Fibroblast of lung (primary cell): ENCODE results near the gene WASL. TPM values are rescaled to one million over a fixed set of nuclear protein-coding genes. Genes with fewer than 3 reads are reported as not detected.
"Not testable (repeated sequence)": the region's sequence is repeated elsewhere in the genome, so short reads cannot be mapped to it uniquely, and the experiment has no call there.

Experiments used
- DNase-seq, 2 donors: peaks; one replicate each; pipeline versions ENCODE4 v3.0.0 to v3.0.0-alpha.2; 2010; ENCODE audit warnings: low read depth in 2 of 2
- H2AFZ ChIP-seq: 2 replicates; pipeline ENCODE4 v1.5.1; 2012; ENCODE audit warnings: low read length, control low read depth, inconsistent platforms
- H3K27ac ChIP-seq: 2 replicates; pipeline ENCODE4 v1.5.1; 2011; ENCODE audit warnings: low read length, control low read depth; ENCODE audit not compliant: insufficient read depth
- H3K27me3 ChIP-seq: 2 replicates; pipeline ENCODE4 v1.5.1; 2011; ENCODE audit warnings: mild to moderate bottlenecking, low read length; ENCODE audit not compliant: control insufficient read depth, insufficient read depth
- H3K36me3 ChIP-seq: 2 replicates; pipeline ENCODE4 v1.5.1; 2011; ENCODE audit warnings: low read length; ENCODE audit not compliant: control insufficient read depth, insufficient read depth
- H3K4me1 ChIP-seq: 2 replicates; pipeline ENCODE4 v1.5.1; 2011; ENCODE audit warnings: low read length; ENCODE audit not compliant: control insufficient read depth, insufficient read depth; ENCODE audit errors: extremely low read depth
- H3K4me2 ChIP-seq: 2 replicates; pipeline ENCODE4 v1.5.1; 2011; ENCODE audit warnings: low read length, control low read depth; ENCODE audit not compliant: insufficient read depth; ENCODE audit errors: extremely low read depth
- H3K4me3 ChIP-seq, 4 experiments: fragments of 200-600 bp in 1 of 4; sonication (generic) in 1 of 4; replicated peaks in 1 of 4; 2 replicates each; pipeline ENCODE4 v1.5.1; 2011 to 2016; ENCODE audit warnings: low read length in 4 of 4, low read depth in 3 of 4, mild to moderate bottlenecking in 3 of 4, control low read depth in 2 of 4, inconsistent platforms in 1 of 4, mixed read lengths in 1 of 4; ENCODE audit not compliant: insufficient read depth in 1 of 4; ENCODE audit errors: control extremely low read depth in 1 of 4
- H3K79me2 ChIP-seq: 2 replicates; pipeline ENCODE4 v1.5.1; 2012; ENCODE audit warnings: mild to moderate bottlenecking, low read length, inconsistent platforms; ENCODE audit not compliant: control insufficient read depth, insufficient read depth
- H3K9ac ChIP-seq: 2 replicates; pipeline ENCODE4 v1.5.1; 2011; ENCODE audit warnings: mild to moderate bottlenecking, low read length, control low read depth; ENCODE audit not compliant: insufficient read depth
- H3K9me3 ChIP-seq: 2 replicates; pipeline ENCODE4 v1.5.1; 2012; ENCODE audit warnings: low read depth, low read length; ENCODE audit not compliant: control insufficient read depth, insufficient read depth
- H4K20me1 ChIP-seq: 2 replicates; pipeline ENCODE4 v1.5.1; 2011; ENCODE audit warnings: low read length; ENCODE audit not compliant: control insufficient read depth, insufficient read depth; ENCODE audit errors: extremely low read depth
- EZH2 ChIP-seq: IDR thresholded peaks from 2 replicates; pipeline ENCODE4 v1.5.1; 2012; ENCODE audit warnings: low read length, control low read depth, mild to moderate bottlenecking; ENCODE audit errors: missing control alignments
- polyA plus RNA-seq, 2 donors: library from polyadenylated mRNA; depleted of rRNA in 1 of 2; stranded (reverse) in 1 of 2; unstranded in 1 of 2; fragments of >200 nt; gene quantifications; 2 replicates each; pipeline ENCODE4 v1.2.1, GENCODE V29; 2011 to 2012; ENCODE audit warnings: missing spikeins in 1 of 2
- total RNA-seq: library from RNA; depleted of rRNA; stranded (reverse); fragments of >200 nt; gene quantifications from 2 replicates; pipeline ENCODE4 v1.2.1, GENCODE V29; 2014
- TF ChIP-seq, protein P1 (sequence below), 2 donors: IDR thresholded peaks in 1 of 2; conservative IDR thresholded peaks in 1 of 2; 1 replicate in 1 of 2; 2 replicates in 1 of 2; pipeline ENCODE4 v1.5.1; 2011 to 2012; ENCODE audit warnings: low read length in 2 of 2, control low read depth in 1 of 2, inconsistent platforms in 1 of 2, low read depth in 1 of 2, mild to moderate bottlenecking in 1 of 2

WASL gene
- total and polyA plus RNA-seq, 2 donors (not counting 1 experiment from before 2014, with no cell fraction given): 15.4 to 21.0 TPM

DNA sequence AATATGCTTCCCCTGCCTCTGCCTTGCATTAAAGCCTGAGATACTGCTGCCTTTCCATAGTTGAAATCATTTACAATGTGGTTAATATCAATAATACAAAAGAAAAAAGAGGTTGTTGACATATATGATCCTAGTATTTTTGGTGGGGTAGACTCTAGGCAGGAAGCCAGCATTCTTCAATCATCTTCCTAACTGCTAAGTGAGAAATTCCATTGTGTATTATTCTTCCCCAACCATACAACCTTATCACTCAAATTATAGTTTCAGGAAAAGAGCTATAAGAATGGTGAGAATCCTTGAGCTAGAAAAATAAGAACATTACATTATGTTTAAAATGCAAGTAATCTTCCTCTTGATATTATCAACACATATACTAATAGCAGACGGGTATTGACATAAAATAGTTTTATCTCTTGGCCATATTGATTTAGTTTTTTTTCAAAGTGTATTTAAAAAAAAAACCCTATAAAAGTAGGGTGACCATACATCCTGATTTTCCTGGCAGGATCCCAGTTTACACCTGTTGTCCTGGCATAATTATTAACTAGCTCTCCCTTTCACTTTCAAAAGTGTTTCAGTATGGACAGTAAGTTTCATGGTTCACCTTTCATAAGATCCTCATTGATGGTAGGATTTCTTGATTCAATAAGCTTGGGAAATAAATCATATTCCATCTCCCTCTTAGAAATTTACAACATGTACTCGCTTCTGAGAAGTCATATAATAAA is 33.4 kb upstream of the WASL start:
- no peak for TF ChIP-seq EZH2
- TF ChIP-seq, protein P1, sequence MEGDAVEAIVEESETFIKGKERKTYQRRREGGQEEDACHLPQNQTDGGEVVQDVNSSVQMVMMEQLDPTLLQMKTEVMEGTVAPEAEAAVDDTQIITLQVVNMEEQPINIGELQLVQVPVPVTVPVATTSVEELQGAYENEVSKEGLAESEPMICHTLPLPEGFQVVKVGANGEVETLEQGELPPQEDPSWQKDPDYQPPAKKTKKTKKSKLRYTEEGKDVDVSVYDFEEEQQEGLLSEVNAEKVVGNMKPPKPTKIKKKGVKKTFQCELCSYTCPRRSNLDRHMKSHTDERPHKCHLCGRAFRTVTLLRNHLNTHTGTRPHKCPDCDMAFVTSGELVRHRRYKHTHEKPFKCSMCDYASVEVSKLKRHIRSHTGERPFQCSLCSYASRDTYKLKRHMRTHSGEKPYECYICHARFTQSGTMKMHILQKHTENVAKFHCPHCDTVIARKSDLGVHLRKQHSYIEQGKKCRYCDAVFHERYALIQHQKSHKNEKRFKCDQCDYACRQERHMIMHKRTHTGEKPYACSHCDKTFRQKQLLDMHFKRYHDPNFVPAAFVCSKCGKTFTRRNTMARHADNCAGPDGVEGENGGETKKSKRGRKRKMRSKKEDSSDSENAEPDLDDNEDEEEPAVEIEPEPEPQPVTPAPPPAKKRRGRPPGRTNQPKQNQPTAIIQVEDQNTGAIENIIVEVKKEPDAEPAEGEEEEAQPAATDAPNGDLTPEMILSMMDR (conservative IDR thresholded peaks at IDR 0.05 in 1 of 2, IDR thresholded peaks at IDR 0.05 in 1 of 2; ENCODE audit: low read depth in 1 of 2, low read length in 2 of 2): no peak
- H3K9me3 ChIP-seq: no peaks in the 10 kb centered on the region
- no peaks in the 10 kb centered on the region for H3K36me3 ChIP-seq
- no peaks in the 10 kb centered on the region for H3K27me3 ChIP-seq
- H3K27ac ChIP-seq: no peak overlapping the region
- no peaks in the 10 kb centered on the region for H3K79me2 ChIP-seq
- no peak overlapping the region for H3K4me3 ChIP-seq
- H3K4me1 ChIP-seq: no peaks in the 10 kb centered on the region
- H3K9ac ChIP-seq: no peak overlapping the region
- no peaks in the 10 kb centered on the region for H4K20me1 ChIP-seq
- no peak overlapping the region for H3K4me2 ChIP-seq
- DNase-seq: no peak
- no peak overlapping the region for H2AFZ ChIP-seq

- H3K27me3 ChIP-seq, H3K4me1 ChIP-seq, H2AFZ ChIP-seq, H3K4me3 ChIP-seq, H3K36me3 ChIP-seq, DNase-seq, H4K20me1 ChIP-seq, H3K9me3 ChIP-seq, H3K79me2 ChIP-seq, H3K9ac ChIP-seq, H3K27ac ChIP-seq, H3K4me2 ChIP-seq: not testable (repeated sequence)
These were observed 31.7 kb upstream of the WASL start for GRCh38 chr7:123780472-123780871.

DNA sequence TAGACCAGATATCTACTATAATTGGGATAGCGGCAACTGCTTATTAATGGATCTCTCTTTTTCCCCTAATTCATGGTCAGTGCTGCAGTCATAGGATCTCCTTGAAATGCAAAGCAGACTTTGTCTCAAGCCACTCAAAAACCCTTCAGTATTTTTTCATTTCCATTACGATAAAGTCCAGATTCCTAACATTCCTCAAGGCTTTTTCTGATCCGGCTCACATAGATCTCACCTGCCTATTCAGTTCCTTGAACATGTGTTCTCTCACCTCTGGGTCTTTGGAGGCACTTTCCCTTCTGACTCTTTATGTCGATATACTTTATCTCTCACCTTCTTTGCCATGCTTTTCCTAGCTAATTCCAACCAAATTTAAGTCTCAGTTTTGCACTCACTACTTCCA is 25.7 kb upstream of the WASL start:
- no peaks in the 10 kb centered on the region for H3K27me3 ChIP-seq
- H3K9ac ChIP-seq: no peak overlapping the region
- H3K36me3 ChIP-seq: no peaks in the 10 kb centered on the region
- no peak overlapping the region for H3K4me3 ChIP-seq
- no peaks in the 10 kb centered on the region for H3K79me2 ChIP-seq
- H2AFZ ChIP-seq: no peak overlapping the region
- H4K20me1 ChIP-seq: peaks cover 2% of the 10 kb centered on the region
- no peak overlapping the region for H3K27ac ChIP-seq
- no peak for DNase-seq
- H3K4me2 ChIP-seq: no peak overlapping the region
- H3K9me3 ChIP-seq: no peaks in the 10 kb centered on the region
- H3K4me1 ChIP-seq: no peaks in the 10 kb centered on the region
- TF ChIP-seq, protein P1 (conservative IDR thresholded peaks at IDR 0.05 in 1 of 2, IDR thresholded peaks at IDR 0.05 in 1 of 2; ENCODE audit: low read depth in 1 of 2, low read length in 2 of 2): no peak
- no peak for TF ChIP-seq EZH2
